Trophoblast cell (in vitro differentiated cells and primary cell): ENCODE measurements around the gene KRTAP3-1.

Experiments used
- DNase-seq, 2 donors: peaks; one replicate each; pipeline ENCODE4 v3.0.0-alpha.2; 2016
- H2AFZ ChIP-seq: 2 replicates; pipeline ENCODE4 v1.6.1; 2013; ENCODE audit warnings: low read length, moderate library complexity, mild to moderate bottlenecking; ENCODE audit not compliant: insufficient read depth, poor library complexity
- H2AK5ac ChIP-seq: 2 replicates; pipeline ENCODE4 v1.6.1; 2013; ENCODE audit warnings: mild to moderate bottlenecking, low read length
- H2BK120ac ChIP-seq: 2 replicates; pipeline ENCODE4 v1.6.1; 2013; ENCODE audit warnings: low read length, mild to moderate bottlenecking, moderate library complexity; ENCODE audit not compliant: insufficient read depth, poor library complexity
- H2BK12ac ChIP-seq: 2 replicates; pipeline ENCODE4 v1.6.1; 2013; ENCODE audit warnings: mild to moderate bottlenecking, low read length, moderate library complexity
- H2BK5ac ChIP-seq: 2 replicates; pipeline ENCODE4 v1.6.1; 2013; ENCODE audit warnings: low read length, low read depth, moderate library complexity, mild to moderate bottlenecking; ENCODE audit not compliant: poor library complexity
- H3K14ac ChIP-seq: 2 replicates; pipeline ENCODE4 v1.6.1; 2013; ENCODE audit warnings: mild to moderate bottlenecking, low read length
- H3K18ac ChIP-seq: 2 replicates; pipeline ENCODE4 v1.6.1; 2013; ENCODE audit warnings: mild to moderate bottlenecking, low read length
- H3K23ac ChIP-seq: 2 replicates; pipeline ENCODE4 v1.6.1; 2013; ENCODE audit warnings: low read length
- H3K27ac ChIP-seq: 2 replicates; pipeline ENCODE4 v1.5.1; 2013; ENCODE audit warnings: low read depth, mild to moderate bottlenecking, inconsistent platforms, low read length, moderate library complexity
- H3K27me3 ChIP-seq: 2 replicates; pipeline ENCODE4 v1.6.1; 2013; ENCODE audit warnings: inconsistent platforms, mild to moderate bottlenecking, low read length, moderate library complexity; ENCODE audit not compliant: insufficient read depth
- H3K36me3 ChIP-seq, 2 experiments: 1 replicate in 1 of 2; 2 replicates in 1 of 2; pipeline ENCODE4 v1.6.1; 2013; ENCODE audit warnings: low read length in 2 of 2, mild to moderate bottlenecking in 2 of 2, moderate library complexity in 1 of 2; ENCODE audit not compliant: insufficient read depth in 2 of 2, control insufficient read depth in 1 of 2
- H3K4ac ChIP-seq: 2 replicates; pipeline ENCODE4 v1.6.1; 2013; ENCODE audit warnings: low read depth, mild to moderate bottlenecking, low read length, moderate library complexity
- H3K4me1 ChIP-seq, 2 experiments: 1 replicate in 1 of 2; 2 replicates in 1 of 2; pipeline ENCODE4 v1.6.1; 2013; ENCODE audit warnings: low read length in 2 of 2, mild to moderate bottlenecking in 2 of 2, moderate library complexity in 1 of 2; ENCODE audit not compliant: insufficient read depth in 2 of 2, control insufficient read depth in 1 of 2
- H3K4me2 ChIP-seq: 2 replicates; pipeline ENCODE4 v1.6.1; 2013; ENCODE audit warnings: inconsistent platforms, mild to moderate bottlenecking, low read length, moderate library complexity
- H3K4me3 ChIP-seq: 2 replicates; pipeline ENCODE4 v1.5.1; 2013; ENCODE audit warnings: mild to moderate bottlenecking, low read depth, low read length, inconsistent platforms
- H3K79me1 ChIP-seq: one replicate; pipeline ENCODE4 v1.6.1; 2013; ENCODE audit warnings: low read length
- H3K79me2 ChIP-seq: 2 replicates; pipeline ENCODE4 v1.6.1; 2013; ENCODE audit warnings: low read length, mild to moderate bottlenecking; ENCODE audit not compliant: control insufficient read depth, insufficient read depth, poor library complexity
- H3K9ac ChIP-seq: 2 replicates; pipeline ENCODE4 v1.6.1; 2013; ENCODE audit warnings: mild to moderate bottlenecking, low read length
- H3K9me3 ChIP-seq: 2 replicates; pipeline ENCODE4 v1.6.1; 2013; ENCODE audit warnings: low read depth, mild to moderate bottlenecking, control low read depth, inconsistent platforms, low read length; ENCODE audit not compliant: insufficient read depth
- H4K12ac ChIP-seq: 2 replicates; pipeline ENCODE4 v1.6.1; 2013; ENCODE audit warnings: low read depth, mild to moderate bottlenecking, low read length, moderate library complexity
- H4K8ac ChIP-seq: 2 replicates; pipeline ENCODE4 v1.6.1; 2013; ENCODE audit warnings: low read depth, mild to moderate bottlenecking, low read length, moderate library complexity
- H4K91ac ChIP-seq: one replicate; pipeline ENCODE4 v1.6.1; 2013; ENCODE audit warnings: low read depth, mild to moderate bottlenecking, low read length, moderate library complexity
- WGBS: extraction: QIAGEN DNeasy Blood & Tissue Kit; methylation state at CpG from one replicate; pipeline ENCODE4 v1.1.7; 2013; ENCODE audit warnings: missing lambda C conversion rate; ENCODE audit not compliant: insufficient read length, insufficient coverage; ENCODE audit errors: extremely low coverage; 5-methylcytosine and 5-hydroxymethylcytosine counted together

The KRTAP3-1 gene

GRCh38 chr17:41015454-41015853 is 6.5 kb upstream of the KRTAP3-1 start:
- no peaks in the 10 kb centered on the region for H3K79me2 ChIP-seq
- no peak overlapping the region for H3K9ac ChIP-seq
- DNase-seq: no peak
- H2BK120ac ChIP-seq: no peak overlapping the region
- no peaks in the 10 kb centered on the region for H3K9me3 ChIP-seq
- no peak overlapping the region for H2AK5ac ChIP-seq
- no peak overlapping the region for H4K8ac ChIP-seq
- no peaks in the 10 kb centered on the region for H3K79me1 ChIP-seq
- no peaks in the 10 kb centered on the region for H3K4me1 ChIP-seq
- H4K91ac ChIP-seq: no peak overlapping the region
- no peak overlapping the region for H3K18ac ChIP-seq
- no peaks in the 10 kb centered on the region for H3K36me3 ChIP-seq
- H4K12ac ChIP-seq: no peak overlapping the region
- no peak overlapping the region for H3K23ac ChIP-seq
- H3K4me3 ChIP-seq: no peak overlapping the region
- H3K27ac ChIP-seq: no peak overlapping the region
- H2AFZ ChIP-seq: no peak overlapping the region
- no peak overlapping the region for H2BK5ac ChIP-seq
- H2BK12ac ChIP-seq: no peak overlapping the region
- no peak overlapping the region for H3K4me2 ChIP-seq
- H3K27me3 ChIP-seq: no peaks in the 10 kb centered on the region
- no peak overlapping the region for H3K14ac ChIP-seq
- H3K4ac ChIP-seq: no peak overlapping the region
- WGBS: no CpG with 5 or more reads among the region's 7 CpGs

GRCh38 chr17:41013606-41014005 is 4.7 kb upstream of the KRTAP3-1 start:
- H3K36me3 ChIP-seq: no peaks in the 10 kb centered on the region
- H3K4ac ChIP-seq: no peak overlapping the region
- no peak overlapping the region for H2BK120ac ChIP-seq
- H4K91ac ChIP-seq: no peak overlapping the region
- no CpG with 5 or more reads among the region's 1 CpG for WGBS
- no peak overlapping the region for H3K4me2 ChIP-seq
- no peak overlapping the region for H3K4me3 ChIP-seq
- H3K14ac ChIP-seq: no peak overlapping the region
- H4K12ac ChIP-seq: no peak overlapping the region
- no peak overlapping the region for H4K8ac ChIP-seq
- peaks cover 4% of the 10 kb centered on the region in 2 experiments for H3K4me1 ChIP-seq
- no peak overlapping the region for H2BK12ac ChIP-seq
- H3K79me2 ChIP-seq: no peaks in the 10 kb centered on the region
- H2AFZ ChIP-seq: no peak overlapping the region
- DNase-seq: no peak
- H3K27ac ChIP-seq: no peak overlapping the region
- H3K79me1 ChIP-seq: peaks cover 2% of the 10 kb centered on the region
- H3K9me3 ChIP-seq: no peaks in the 10 kb centered on the region
- no peaks in the 10 kb centered on the region for H3K27me3 ChIP-seq
- no peak overlapping the region for H3K18ac ChIP-seq
- no peak overlapping the region for H2AK5ac ChIP-seq
- no peak overlapping the region for H3K9ac ChIP-seq
- H3K23ac ChIP-seq: no peak overlapping the region
- no peak overlapping the region for H2BK5ac ChIP-seq

DNA sequence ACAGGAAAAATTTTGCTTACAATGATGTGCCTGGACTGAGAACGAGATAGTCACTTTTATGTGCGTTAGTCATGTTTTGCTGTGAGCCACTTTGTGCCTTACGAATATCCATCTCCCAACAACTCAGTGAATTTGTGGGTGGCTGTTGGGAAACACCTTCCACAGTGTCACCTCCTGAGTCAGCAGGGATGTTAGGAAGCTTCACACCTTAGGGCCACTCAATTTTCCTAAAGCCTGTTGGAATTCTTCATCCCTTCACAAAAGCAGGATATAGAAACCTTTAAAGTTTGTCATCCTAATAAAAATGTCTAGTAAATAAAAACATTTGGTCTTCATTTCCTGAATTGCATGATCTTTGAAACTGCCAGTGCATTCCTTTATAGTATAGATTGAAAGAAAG is 4.3 kb upstream of the KRTAP3-1 start:
- WGBS: no CpG with 5 or more reads among the region's 3 CpGs
- peaks cover 2% of the 10 kb centered on the region for H3K79me1 ChIP-seq
- no peak overlapping the region for H3K14ac ChIP-seq
- no peak overlapping the region for H4K91ac ChIP-seq
- H3K4ac ChIP-seq: no peak overlapping the region
- no peak overlapping the region for H2BK12ac ChIP-seq
- no peak overlapping the region for H3K9ac ChIP-seq
- peaks cover 4% of the 10 kb centered on the region in 2 experiments for H3K4me1 ChIP-seq
- no peak overlapping the region for H2AFZ ChIP-seq
- no peak overlapping the region for H3K27ac ChIP-seq
- no peak for DNase-seq
- H4K8ac ChIP-seq: no peak overlapping the region
- H2BK5ac ChIP-seq: no peak overlapping the region
- no peaks in the 10 kb centered on the region for H3K36me3 ChIP-seq
- no peak overlapping the region for H3K23ac ChIP-seq
- no peak overlapping the region for H3K4me3 ChIP-seq
- H2BK120ac ChIP-seq: no peak overlapping the region
- no peak overlapping the region for H4K12ac ChIP-seq
- no peak overlapping the region for H3K4me2 ChIP-seq
- H3K18ac ChIP-seq: no peak overlapping the region
- H2AK5ac ChIP-seq: no peak overlapping the region
- H3K27me3 ChIP-seq: no peaks in the 10 kb centered on the region
- no peaks in the 10 kb centered on the region for H3K9me3 ChIP-seq
- H3K79me2 ChIP-seq: no peaks in the 10 kb centered on the region

DNA sequence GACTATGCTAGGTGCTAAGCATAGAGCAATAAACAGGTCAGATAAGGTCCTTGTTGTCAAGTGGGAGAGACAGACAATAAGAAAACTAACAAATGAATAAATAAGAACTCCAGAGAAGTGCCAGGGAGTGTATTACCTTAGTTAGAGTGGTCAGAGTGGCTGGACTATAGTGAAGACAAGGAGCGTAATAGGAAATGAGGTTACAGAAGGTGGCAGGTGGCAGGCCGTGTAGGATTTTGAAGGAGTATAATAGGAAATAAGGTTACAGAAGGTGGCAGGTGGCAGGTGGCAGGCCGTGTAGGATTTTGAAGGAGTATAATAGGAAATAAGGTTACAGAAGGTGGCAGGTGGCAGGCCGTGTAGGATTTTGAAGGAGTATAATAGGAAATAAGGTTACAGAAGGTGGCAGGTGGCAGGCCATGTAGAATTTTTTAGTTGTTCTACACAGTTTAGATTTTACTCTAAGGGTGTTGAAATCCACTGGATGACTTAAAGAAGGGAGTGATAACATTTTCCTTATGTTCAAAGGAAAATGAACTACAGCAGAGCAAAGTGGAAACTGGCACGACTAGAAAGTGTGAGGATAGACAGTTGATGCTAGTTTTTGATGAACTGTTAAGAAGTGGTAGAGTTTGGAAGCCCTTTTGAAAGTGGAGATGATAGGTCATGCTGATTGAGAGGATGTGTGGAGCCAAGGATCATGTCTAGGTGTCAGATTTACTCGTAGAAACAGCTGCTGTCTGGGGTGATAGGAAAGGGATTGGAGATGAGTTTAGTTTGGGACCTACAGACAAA is 3.6 kb upstream of the KRTAP3-1 start:
- Histone ChIP-seq H2BK12ac (no peak overlapping the region), H2AK5ac (no peak overlapping the region), H2BK5ac (no peak overlapping the region), H3K23ac (no peak overlapping the region), H3K27ac (no peak overlapping the region), H3K4me3 (no peak overlapping the region), H3K36me3 (no peaks in the 10 kb centered on the region), H4K12ac (no peak overlapping the region), H3K4ac (no peak overlapping the region), H3K4me2 (no peak overlapping the region), H3K27me3 (no peaks in the 10 kb centered on the region), H3K79me2 (no peaks in the 10 kb centered on the region), H3K14ac (no peak overlapping the region), H3K9me3 (no peaks in the 10 kb centered on the region), H2BK120ac (no peak overlapping the region), H3K79me1 (peaks cover 2% of the 10 kb centered on the region), H3K4me1 (peaks cover 4% of the 10 kb centered on the region in 2 experiments), H3K18ac (no peak overlapping the region), H4K91ac (no peak overlapping the region), H2AFZ (no peak overlapping the region), H4K8ac (no peak overlapping the region), H3K9ac (no peak overlapping the region)
- WGBS: no CpG with 5 or more reads among the region's 6 CpGs
- no peak for DNase-seq
